Activated T-cell treated with anti-CD3 and anti-CD28 coated beads, Interleukin-2, amount 50 U/mL, for 4 hours (primary cell): Measurements from ENCODE around the gene ROR1. TPM values are rescaled to one million over a fixed set of nuclear protein-coding genes. Genes with fewer than 3 reads are reported as not detected.

Source experiments
- ATAC-seq, 2 donors: fragments of 200-7000 bp; cut with Tn5 transposase; one replicate each; pipeline ENCODE4 v1.10.0; 2021
- DNase-seq: peaks from one replicate; pipeline ENCODE4 v3.0.0-alpha.2; 2020
- H3K27me3 Mint-ChIP-seq: one replicate; pipeline ENCODE4 v1.8.0; 2021; ENCODE audit warnings: low read depth, mixed read lengths
- H3K36me3 Mint-ChIP-seq: one replicate; pipeline ENCODE4 v1.8.0; 2022; ENCODE audit warnings: mixed read lengths; ENCODE audit not compliant: insufficient read depth
- H3K4me1 Mint-ChIP-seq: one replicate; pipeline ENCODE4 v1.8.0; 2021; ENCODE audit warnings: low read depth, mixed read lengths
- H3K4me3 Mint-ChIP-seq: one replicate; pipeline ENCODE4 v1.8.0; 2021; ENCODE audit warnings: mild to moderate bottlenecking, moderate library complexity, mixed read lengths
- H3K9me3 Mint-ChIP-seq: one replicate; pipeline ENCODE4 v1.8.0; 2021; ENCODE audit warnings: mixed read lengths
- total RNA-seq, 3 donors: library from RNA; stranded (reverse); gene quantifications; one replicate each; pipeline ENCODE4 v1.2.1, GENCODE V29; 2021

Gene ROR1
- total RNA-seq, 3 donors from 2014 or later = 0.08 to 0.38 (median 0.18) TPM

- Mint-ChIP-seq H3K9me3 (no peaks in the 10 kb centered on the region), H3K36me3 (no peaks in the 10 kb centered on the region)
- no peak for ATAC-seq
Observed at GRCh38 chr1:63831409-63831808, 57.6 kb downstream of the ROR1 start.

GRCh38 chr1:63833363-63834119 is 59.7 kb downstream of the ROR1 start:
- Mint-ChIP-seq H3K4me1 (no peaks in the 10 kb centered on the region), H3K36me3 (no peaks in the 10 kb centered on the region), H3K27me3 (peaks cover 4% of the 10 kb centered on the region), H3K9me3 (no peaks in the 10 kb centered on the region), H3K4me3 (no peak overlapping the region)
- DNase-seq (no peak), ATAC-seq (no peak)

More at GRCh38 chr1:63831409-63831808, 57.6 kb downstream of the ROR1 start:
- DNase-seq = no peak
- Mint-ChIP-seq H3K4me3 (no peak overlapping the region), H3K4me1 (no peaks in the 10 kb centered on the region), H3K27me3 (peaks cover 4% of the 10 kb centered on the region)

- DNase-seq (no peak), ATAC-seq (no peak)
- H3K4me3 Mint-ChIP-seq = no peak overlapping the region
- no peaks in the 10 kb centered on the region for H3K4me1 Mint-ChIP-seq
- no peaks in the 10 kb centered on the region for H3K36me3 Mint-ChIP-seq
- H3K9me3 Mint-ChIP-seq = no peaks in the 10 kb centered on the region
- no peaks in the 10 kb centered on the region for H3K27me3 Mint-ChIP-seq
Observed at GRCh38 chr1:63835128-63835527, 61.3 kb downstream of the ROR1 start.

- Mint-ChIP-seq H3K4me3 (no peak overlapping the region), H3K9me3 (no peaks in the 10 kb centered on the region), H3K36me3 (no peaks in the 10 kb centered on the region), H3K4me1 (no peaks in the 10 kb centered on the region), H3K27me3 (no peaks in the 10 kb centered on the region)
- no peak for ATAC-seq
- no peak for DNase-seq
Observed at GRCh38 chr1:63836374-63836773, 62.6 kb downstream of the ROR1 start.

GRCh38 chr1:63836830-63837229 is 63.0 kb downstream of the ROR1 start:
- Mint-ChIP-seq H3K9me3 (no peaks in the 10 kb centered on the region), H3K27me3 (no peaks in the 10 kb centered on the region), H3K4me1 (no peaks in the 10 kb centered on the region), H3K4me3 (no peak overlapping the region), H3K36me3 (no peaks in the 10 kb centered on the region)
- DNase-seq (no peak), ATAC-seq (no peak)

- Mint-ChIP-seq H3K9me3 (no peaks in the 10 kb centered on the region), H3K36me3 (no peaks in the 10 kb centered on the region), H3K4me3 (no peak overlapping the region), H3K4me1 (no peaks in the 10 kb centered on the region), H3K27me3 (peaks cover 2% of the 10 kb centered on the region)
- no peak for ATAC-seq
- DNase-seq = no peak
Observed at GRCh38 chr1:63843010-63843409, 69.2 kb downstream of the ROR1 start.

GRCh38 chr1:63843884-63844283 is 70.1 kb downstream of the ROR1 start:
- DNase-seq (no peak), ATAC-seq (no peak)
- Mint-ChIP-seq H3K4me1 (no peaks in the 10 kb centered on the region), H3K4me3 (no peak overlapping the region), H3K36me3 (no peaks in the 10 kb centered on the region), H3K27me3 (peaks cover 2% of the 10 kb centered on the region), H3K9me3 (no peaks in the 10 kb centered on the region)

GRCh38 chr1:63845346-63845745 is 71.5 kb downstream of the ROR1 start:
- Mint-ChIP-seq H3K36me3 (no peaks in the 10 kb centered on the region), H3K4me1 (no peaks in the 10 kb centered on the region), H3K27me3 (peaks cover 2% of the 10 kb centered on the region), H3K4me3 (no peak overlapping the region), H3K9me3 (no peaks in the 10 kb centered on the region)
- DNase-seq (no peak), ATAC-seq (no peak)

GRCh38 chr1:63847308-63847910 is 73.6 kb downstream of the ROR1 start:
- H3K4me1 Mint-ChIP-seq = no peaks in the 10 kb centered on the region
- DNase-seq (no peak), ATAC-seq (no peak)
- no peaks in the 10 kb centered on the region for H3K36me3 Mint-ChIP-seq
- no peak overlapping the region for H3K4me3 Mint-ChIP-seq
- H3K27me3 Mint-ChIP-seq = no peaks in the 10 kb centered on the region
- no peaks in the 10 kb centered on the region for H3K9me3 Mint-ChIP-seq

- H3K36me3 Mint-ChIP-seq = no peaks in the 10 kb centered on the region
- no peaks in the 10 kb centered on the region for H3K9me3 Mint-ChIP-seq
- ATAC-seq = no peak
- H3K4me3 Mint-ChIP-seq = no peak overlapping the region
- DNase-seq = no peak
- H3K4me1 Mint-ChIP-seq = no peaks in the 10 kb centered on the region
- no peaks in the 10 kb centered on the region for H3K27me3 Mint-ChIP-seq
Observed at GRCh38 chr1:63848733-63849132, 74.9 kb downstream of the ROR1 start.

- Mint-ChIP-seq H3K4me3 (no peak overlapping the region), H3K4me1 (no peaks in the 10 kb centered on the region), H3K27me3 (no peaks in the 10 kb centered on the region), H3K9me3 (no peaks in the 10 kb centered on the region), H3K36me3 (no peaks in the 10 kb centered on the region)
- DNase-seq = no peak
- no peak for ATAC-seq
Observed at GRCh38 chr1:63849149-63849548, 75.3 kb downstream of the ROR1 start.

- H3K36me3 Mint-ChIP-seq = no peaks in the 10 kb centered on the region
- H3K4me1 Mint-ChIP-seq = no peaks in the 10 kb centered on the region
- H3K4me3 Mint-ChIP-seq = no peak overlapping the region
- no peak for DNase-seq
- no peak for ATAC-seq
- peaks cover 17% of the 10 kb centered on the region for H3K9me3 Mint-ChIP-seq
- H3K27me3 Mint-ChIP-seq = peaks cover 3% of the 10 kb centered on the region
Observed at GRCh38 chr1:63854091-63854490, 80.3 kb downstream of the ROR1 start.

- ATAC-seq = no peak
- H3K4me3 Mint-ChIP-seq = no peak overlapping the region
- H3K27me3 Mint-ChIP-seq = peaks cover 3% of the 10 kb centered on the region
- H3K4me1 Mint-ChIP-seq = no peaks in the 10 kb centered on the region
- DNase-seq = no peak
- H3K9me3 Mint-ChIP-seq = peaks cover 17% of the 10 kb centered on the region
- no peaks in the 10 kb centered on the region for H3K36me3 Mint-ChIP-seq
Observed at GRCh38 chr1:63855942-63856341, 82.1 kb downstream of the ROR1 start.

GRCh38 chr1:63856924-63857323 is 83.1 kb downstream of the ROR1 start:
- Mint-ChIP-seq H3K9me3 (peaks cover 17% of the 10 kb centered on the region), H3K4me1 (no peaks in the 10 kb centered on the region), H3K27me3 (peaks cover 3% of the 10 kb centered on the region), H3K36me3 (no peaks in the 10 kb centered on the region), H3K4me3 (no peak overlapping the region)
- ATAC-seq = no peak
- DNase-seq = no peak

GRCh38 chr1:63857478-63857877 is 83.7 kb downstream of the ROR1 start:
- Mint-ChIP-seq H3K4me3 (no peak overlapping the region), H3K36me3 (no peaks in the 10 kb centered on the region), H3K9me3 (peaks cover 17% of the 10 kb centered on the region), H3K27me3 (peaks cover 3% of the 10 kb centered on the region), H3K4me1 (no peaks in the 10 kb centered on the region)
- ATAC-seq = no peak
- DNase-seq = no peak
